Lower leg skin (tissue), 4 donors: Measurements from ENCODE around the gene STK11IP. TPM values are rescaled to one million over a fixed set of nuclear protein-coding genes. Genes with fewer than 3 reads are reported as not detected.
A peak's percentile ranks its signal among the peaks of the same experiment; 100 is the strongest.

Experiments
- DNase-seq, 2 donors: peaks; one replicate each; pipeline ENCODE4 v3.0.0-alpha.2; 2019; ENCODE audit warnings: low spot score in 2 of 2
- H3K4me3 ChIP-seq: fragments of 200-600 bp; sonication (generic); 2 replicates; pipeline ENCODE4 v1.5.1; 2017; ENCODE audit warnings: mild to moderate bottlenecking, low read depth; ENCODE audit not compliant: poor library complexity, severe bottlenecking
- CTCF ChIP-seq, 3 donors: fragments of 450-650 bp; IDR thresholded peaks; one replicate each; pipeline ENCODE4 v1.5.1; 2016; ENCODE audit warnings: antibody characterized with exemption in 3 of 3, mild to moderate bottlenecking in 3 of 3, moderate library complexity in 2 of 3
- POLR2A ChIP-seq, 2 donors: fragments of 450-650 bp; IDR thresholded peaks; one replicate each; pipeline ENCODE4 v1.6.1; 2016 to 2017; ENCODE audit warnings: antibody characterized with exemption in 2 of 2, mild to moderate bottlenecking in 1 of 2, moderate library complexity in 1 of 2
- WGBS, 2 donors: methylation state at CpG; one replicate each; pipeline ENCODE4 v1.1.5; 2018; 5-methylcytosine and 5-hydroxymethylcytosine counted together
- intact Hi-C: fragments of 100-400 bp; cut with DNase I; formaldehyde crosslinking; loops from one replicate; pipeline ENCODE4 v1.15.0; 2023; ENCODE audit warnings: low total_unique reads
- total RNA-seq, 4 donors: library from RNA; depleted of rRNA; stranded (reverse); fragments of >200 nt; gene quantifications; one replicate each; pipeline ENCODE4 v1.1.0, GENCODE V29; 2016

Gene STK11IP
- total RNA-seq, 4 donors from 2014 or later: 13.3 to 37.8 (median 18.9) TPM

GRCh38 chr2:219633276-219634065 lies 35.8 kb downstream of the STK11IP start:
- 88% methylated on average over 21 of the region's 22 CpGs for WGBS, 2 donors
- H3K4me3 ChIP-seq: no peak overlapping the region
- TF ChIP-seq CTCF (IDR thresholded peaks at IDR 0.05) (no peak), POLR2A (IDR thresholded peaks at IDR 0.05) (no peak)
- intact Hi-C loops: loop anchor here (10.0 kb wide), 1 partner anchor 79 kb away; no protein-coding TSS in a partner anchor
- peak in 1 of 2 donors; percentile 83 for DNase-seq

- TF ChIP-seq CTCF (IDR thresholded peaks at IDR 0.05) (no peak), POLR2A (IDR thresholded peaks at IDR 0.05) (no peak)
- no peak overlapping the region for H3K4me3 ChIP-seq
- 92 to 93% methylated on average over 15 of the region's 15 CpGs for WGBS, 2 donors
- intact Hi-C loops: loop anchor here (10.0 kb wide), 1 partner anchor 80 kb away; no protein-coding TSS in a partner anchor
- DNase-seq: peak in 1 of 2 donors; percentile 79
These were observed 36.7 kb downstream of the STK11IP start for GRCh38 chr2:219634171-219634940.

- intact Hi-C loops: loop anchor here (10.0 kb wide), 1 partner anchor 80 kb away; no protein-coding TSS in a partner anchor
- 89 to 93% methylated on average over 18 to 22 of the region's 22 CpGs for WGBS, 2 donors
- TF ChIP-seq CTCF (IDR thresholded peaks at IDR 0.05) (no peak), POLR2A (IDR thresholded peaks at IDR 0.05) (no peak)
- H3K4me3 ChIP-seq: no peak overlapping the region
- peak in 1 of 2 donors; percentile 82 for DNase-seq
These were observed 37.5 kb downstream of the STK11IP start for GRCh38 chr2:219634951-219635751.

- intact Hi-C loops: loop anchor here (10.0 kb wide), 1 partner anchor 82 kb away; no protein-coding TSS in a partner anchor
- no peak for TF ChIP-seq POLR2A (IDR thresholded peaks at IDR 0.05)
- no peak for TF ChIP-seq CTCF (IDR thresholded peaks at IDR 0.05)
- WGBS, 2 donors: 89 to 90% methylated on average over 24 of the region's 24 CpGs
- no peak overlapping the region for H3K4me3 ChIP-seq
- DNase-seq: peak in 1 of 2 donors; percentile 83
These were observed 38.7 kb downstream of the STK11IP start for GRCh38 chr2:219636144-219636915.
